GM19463 (cell line): ENCODE data around the gene GPD1.
"Not testable (repeated sequence)": the region's sequence is repeated elsewhere in the genome, so short reads cannot be mapped to it uniquely, and the experiment has no call there.

Experiments used
- ATAC-seq: cut with Tn5 transposase; IDR thresholded peaks from one replicate; pipeline ENCODE4 v1.9.1; 2021; ENCODE audit warnings: mild to moderate bottlenecking, moderate library complexity; ENCODE audit not compliant: unreplicated experiment

Gene GPD1

GRCh38 chr12:50073206-50073605 is 30.6 kb upstream of the GPD1 start:
- ATAC-seq: no peak

DNA sequence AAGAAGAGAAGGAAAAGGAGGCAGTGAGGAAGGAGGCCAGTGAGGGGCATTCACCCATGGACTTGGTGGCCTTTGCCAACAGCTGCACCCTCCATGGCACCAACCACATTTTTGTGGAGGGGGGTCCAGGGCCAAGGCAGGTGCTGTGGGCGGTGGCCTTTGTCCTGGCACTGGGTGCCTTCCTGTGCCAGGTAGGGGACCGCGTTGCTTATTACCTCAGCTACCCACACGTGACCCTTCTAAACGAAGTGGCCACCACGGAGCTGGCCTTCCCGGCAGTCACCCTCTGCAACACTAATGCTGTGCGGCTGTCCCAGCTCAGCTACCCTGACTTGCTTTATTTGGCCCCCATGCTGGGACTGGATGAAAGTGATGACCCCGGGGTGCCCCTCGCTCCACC is 30.1 kb upstream of the GPD1 start:
- ATAC-seq: no peak

DNA sequence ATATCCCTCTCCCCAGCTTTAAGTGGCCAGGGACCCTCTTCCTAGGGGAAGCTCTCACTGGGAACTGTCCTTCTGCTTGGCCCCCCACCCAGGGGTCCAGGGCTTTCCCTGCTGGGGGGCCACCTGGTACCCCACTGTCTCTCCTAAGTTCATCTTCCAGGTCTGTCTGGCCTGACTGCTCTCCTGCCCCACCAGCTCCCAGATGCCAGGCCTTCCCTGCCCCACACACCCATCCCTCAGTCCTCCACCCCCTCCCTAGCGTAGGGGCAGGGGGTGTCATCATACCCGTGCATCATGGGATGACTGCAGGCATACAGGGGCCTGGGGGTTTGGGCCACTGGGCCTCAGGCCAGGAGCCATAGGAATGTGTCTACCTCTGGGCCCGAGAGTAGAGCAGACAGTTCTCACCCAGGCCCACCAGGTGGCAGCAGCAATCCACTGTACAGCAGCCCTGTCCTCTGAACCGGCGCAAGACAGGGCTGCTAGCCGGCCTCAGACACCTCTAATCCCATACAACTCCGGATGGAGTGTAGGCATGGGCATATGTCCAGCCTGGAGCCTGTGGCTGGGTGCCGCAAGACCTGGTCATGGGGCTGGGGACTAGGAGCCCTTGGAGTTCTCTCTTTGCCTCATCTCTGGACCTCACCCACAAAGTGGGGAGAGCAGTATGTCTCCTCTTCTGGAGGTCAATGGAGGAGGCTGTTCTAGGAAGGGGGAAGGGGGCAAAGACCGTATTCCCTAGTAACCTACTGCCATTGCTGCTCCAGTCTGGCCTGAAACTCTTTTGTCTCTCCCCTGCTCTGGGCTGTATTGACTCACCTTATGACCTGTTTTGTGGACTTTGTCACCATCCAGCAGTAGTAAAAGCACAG is 28.6 kb upstream of the GPD1 start:
- ATAC-seq: peak; percentile 87

DNA sequence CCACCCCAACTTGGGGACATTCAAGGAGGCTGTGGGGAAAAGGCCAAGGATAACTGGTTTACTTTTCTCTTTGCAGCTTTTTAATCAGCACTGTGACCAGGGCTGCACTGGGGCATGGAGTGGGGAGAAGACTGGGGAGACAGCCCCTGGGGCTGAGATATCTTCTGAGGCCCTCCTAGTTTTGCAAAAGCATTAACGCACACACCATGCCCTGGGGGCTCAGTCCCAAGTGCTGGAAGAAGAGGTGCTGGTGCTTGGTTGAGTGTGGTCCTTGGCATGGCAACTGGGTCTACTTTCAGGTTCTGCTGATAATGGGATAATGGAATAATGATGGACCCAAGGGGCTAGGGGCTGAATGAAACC is 28.0 kb upstream of the GPD1 start:
- no peak for ATAC-seq

DNA sequence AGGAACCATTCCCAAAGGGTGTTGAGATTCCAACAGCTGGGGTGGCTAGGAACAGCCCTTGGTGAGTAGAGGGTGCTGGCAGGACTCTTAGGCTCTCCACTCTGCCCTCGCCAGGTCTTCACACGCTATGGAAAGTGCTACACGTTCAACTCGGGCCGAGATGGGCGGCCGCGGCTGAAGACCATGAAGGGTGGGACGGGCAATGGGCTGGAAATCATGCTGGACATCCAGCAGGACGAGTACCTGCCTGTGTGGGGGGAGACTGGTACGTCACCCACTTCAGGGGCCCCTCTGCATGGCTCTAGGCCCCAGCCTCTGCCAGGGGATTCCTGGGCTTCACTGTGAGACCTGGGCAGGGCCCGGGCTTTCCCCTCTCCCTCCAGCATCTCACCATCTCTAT is 26.7 kb upstream of the GPD1 start:
- no peak for ATAC-seq

GRCh38 chr12:50078281-50078680 is 25.5 kb upstream of the GPD1 start:
- ATAC-seq: no peak

DNA sequence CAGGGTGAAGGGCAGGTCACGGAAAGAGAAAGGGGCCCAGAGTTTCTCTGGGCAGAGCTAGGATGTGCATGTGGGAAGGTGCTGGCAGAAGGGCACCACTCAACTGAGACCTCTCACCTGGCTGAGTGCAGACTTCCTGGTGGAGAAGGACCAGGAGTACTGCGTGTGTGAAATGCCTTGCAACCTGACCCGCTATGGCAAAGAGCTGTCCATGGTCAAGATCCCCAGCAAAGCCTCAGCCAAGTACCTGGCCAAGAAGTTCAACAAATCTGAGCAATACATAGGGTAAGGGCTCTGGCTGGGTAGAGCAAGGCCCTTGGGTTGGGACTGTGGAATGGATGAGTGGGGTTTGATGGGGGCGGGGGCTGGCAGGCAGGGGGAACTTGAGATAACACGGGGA is 24.0 kb upstream of the GPD1 start:
- no peak for ATAC-seq

DNA sequence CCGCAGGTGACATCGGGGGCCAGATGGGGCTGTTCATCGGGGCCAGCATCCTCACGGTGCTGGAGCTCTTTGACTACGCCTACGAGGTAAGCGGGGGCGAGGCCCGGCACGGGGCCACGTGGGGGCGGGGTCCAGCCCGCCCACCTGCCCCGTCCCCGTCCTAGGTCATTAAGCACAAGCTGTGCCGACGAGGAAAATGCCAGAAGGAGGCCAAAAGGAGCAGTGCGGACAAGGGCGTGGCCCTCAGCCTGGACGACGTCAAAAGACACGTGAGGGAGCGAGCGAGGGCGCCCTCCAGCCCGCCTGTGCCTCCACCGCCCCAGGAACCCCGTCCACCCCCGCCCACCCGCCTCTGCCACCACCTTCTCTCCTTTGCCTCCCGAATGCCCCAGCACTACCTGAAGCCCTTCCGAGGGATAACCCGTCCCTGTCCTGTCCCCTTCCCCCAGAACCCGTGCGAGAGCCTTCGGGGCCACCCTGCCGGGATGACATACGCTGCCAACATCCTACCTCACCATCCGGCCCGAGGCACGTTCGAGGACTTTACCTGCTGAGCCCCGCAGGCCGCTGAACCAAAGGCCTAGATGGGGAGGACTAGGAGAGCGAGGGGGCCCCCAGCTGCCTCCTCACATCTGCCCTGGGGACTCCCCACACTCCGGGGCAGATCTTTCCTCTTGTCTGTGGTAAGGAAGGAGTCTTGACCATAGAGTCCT is 22.6 kb upstream of the GPD1 start:
- ATAC-seq: no peak

- no peak for ATAC-seq
These were observed 21.2 kb upstream of the GPD1 start for GRCh38 chr12:50082644-50083043.

DNA sequence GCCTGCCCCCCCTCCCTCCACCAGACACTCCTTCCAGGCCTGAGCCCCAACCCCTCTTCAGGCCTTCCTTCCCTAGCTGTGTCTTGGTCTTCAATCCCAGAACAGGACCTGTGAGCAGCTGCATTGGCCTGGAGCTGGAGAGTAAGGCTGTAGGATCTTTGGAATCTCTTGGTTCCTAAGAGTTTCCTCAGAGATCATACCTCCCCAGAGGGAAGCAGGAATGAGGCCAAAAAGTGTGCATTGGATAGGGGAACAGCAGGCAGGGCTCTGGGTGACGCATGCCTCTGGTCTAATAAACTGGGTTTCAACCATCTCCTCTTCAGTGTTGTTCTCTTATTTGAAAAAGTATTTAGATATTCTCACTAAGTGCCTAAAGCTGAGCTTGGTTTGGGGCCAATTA is 20.5 kb upstream of the GPD1 start:
- no peak for ATAC-seq

DNA sequence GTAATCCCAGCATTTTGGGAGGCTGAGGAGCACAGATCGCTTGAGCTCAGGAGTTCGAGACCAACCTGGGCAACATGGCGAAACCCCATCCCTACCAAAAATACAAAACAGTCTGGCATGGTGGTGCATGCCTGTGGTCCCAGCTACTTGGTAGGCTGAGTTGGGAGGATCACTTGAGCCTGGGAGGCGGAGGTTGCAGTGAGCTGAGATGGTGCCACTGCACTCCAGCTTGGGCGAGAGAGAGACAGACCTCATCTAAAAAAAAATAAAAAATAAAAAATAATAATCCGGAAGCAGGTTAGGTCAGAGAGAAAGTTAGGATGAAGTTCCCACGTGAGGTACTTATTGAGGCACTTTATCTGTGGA is 19.4 kb upstream of the GPD1 start:
- not testable (repeated sequence) for ATAC-seq

DNA sequence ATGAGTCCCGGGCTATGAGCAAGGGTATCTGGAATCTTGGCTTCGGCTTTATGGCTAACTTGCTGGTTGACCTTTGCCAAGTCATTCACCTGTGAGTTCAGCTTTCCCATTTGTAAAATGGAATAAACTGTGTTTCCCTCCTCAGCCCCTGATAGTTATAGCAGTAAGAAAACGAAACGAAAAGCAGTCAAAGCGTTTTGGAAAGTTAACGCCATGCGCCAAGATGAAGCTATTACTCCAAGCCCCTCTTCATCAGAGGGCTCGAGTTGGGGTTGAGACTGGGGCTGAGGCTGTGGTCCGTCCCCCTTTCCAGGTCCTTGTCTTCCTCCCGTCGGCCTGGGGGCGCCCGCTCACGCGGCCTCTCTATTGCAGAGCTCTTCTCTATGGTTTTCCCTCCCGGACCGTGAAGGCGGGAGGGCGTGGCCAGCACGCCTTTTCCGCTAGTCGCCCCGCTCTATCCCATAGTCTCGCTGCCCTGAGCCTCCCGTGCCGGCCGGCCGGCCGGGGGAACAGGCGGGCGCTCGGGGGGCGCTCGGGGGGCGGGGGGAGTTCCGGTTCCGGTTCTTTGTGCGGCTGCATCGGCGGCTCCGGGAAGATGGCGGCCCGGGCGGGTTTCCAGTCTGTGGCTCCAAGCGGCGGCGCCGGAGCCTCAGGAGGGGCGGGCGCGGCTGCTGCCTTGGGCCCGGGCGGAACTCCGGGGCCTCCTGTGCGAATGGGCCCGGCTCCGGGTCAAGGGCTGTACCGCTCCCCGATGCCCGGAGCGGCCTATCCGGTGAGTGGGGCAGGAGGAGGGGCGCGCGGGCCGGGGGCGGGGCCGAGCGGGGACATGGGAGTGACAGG is 18.8 kb upstream of the GPD1 start, which contains the start of gene SMARCD1:
SMARCD1 (plus strand) TSS at position 568 of the 840 bp plus-strand sequence; CDS start at position 596, 28 bp downstream.
- peak; percentile 90 for ATAC-seq

DNA sequence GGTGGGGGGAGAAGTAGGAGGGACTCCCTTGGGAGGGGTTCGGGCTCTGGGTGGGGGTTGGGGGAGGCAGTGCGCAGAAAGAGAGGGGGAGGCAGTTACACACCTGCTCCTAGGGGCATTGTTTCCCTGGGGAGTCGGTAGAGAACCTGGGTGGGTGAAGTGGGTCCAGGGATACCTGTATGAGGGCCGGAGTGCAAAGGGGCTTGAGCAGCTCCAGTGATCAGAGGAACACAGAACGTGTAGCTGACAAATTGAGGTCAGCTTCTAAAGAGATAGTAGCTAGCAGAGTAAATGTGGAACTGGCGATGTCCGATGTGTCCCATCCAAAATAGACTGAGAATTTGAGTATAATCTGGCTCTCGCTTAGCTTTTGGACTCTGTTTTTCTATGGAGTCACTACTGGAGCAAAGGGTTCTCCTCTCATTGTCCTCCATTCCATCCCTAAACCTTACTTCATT is 18.2 kb upstream of the GPD1 start:
- no peak for ATAC-seq

- ATAC-seq: no peak
These were observed 17.7 kb upstream of the GPD1 start for GRCh38 chr12:50086148-50086547.

- no peak for ATAC-seq
These were observed 16.7 kb upstream of the GPD1 start for GRCh38 chr12:50087151-50087550.

GRCh38 chr12:50087995-50088394 is 15.8 kb upstream of the GPD1 start:
- ATAC-seq: no peak

DNA sequence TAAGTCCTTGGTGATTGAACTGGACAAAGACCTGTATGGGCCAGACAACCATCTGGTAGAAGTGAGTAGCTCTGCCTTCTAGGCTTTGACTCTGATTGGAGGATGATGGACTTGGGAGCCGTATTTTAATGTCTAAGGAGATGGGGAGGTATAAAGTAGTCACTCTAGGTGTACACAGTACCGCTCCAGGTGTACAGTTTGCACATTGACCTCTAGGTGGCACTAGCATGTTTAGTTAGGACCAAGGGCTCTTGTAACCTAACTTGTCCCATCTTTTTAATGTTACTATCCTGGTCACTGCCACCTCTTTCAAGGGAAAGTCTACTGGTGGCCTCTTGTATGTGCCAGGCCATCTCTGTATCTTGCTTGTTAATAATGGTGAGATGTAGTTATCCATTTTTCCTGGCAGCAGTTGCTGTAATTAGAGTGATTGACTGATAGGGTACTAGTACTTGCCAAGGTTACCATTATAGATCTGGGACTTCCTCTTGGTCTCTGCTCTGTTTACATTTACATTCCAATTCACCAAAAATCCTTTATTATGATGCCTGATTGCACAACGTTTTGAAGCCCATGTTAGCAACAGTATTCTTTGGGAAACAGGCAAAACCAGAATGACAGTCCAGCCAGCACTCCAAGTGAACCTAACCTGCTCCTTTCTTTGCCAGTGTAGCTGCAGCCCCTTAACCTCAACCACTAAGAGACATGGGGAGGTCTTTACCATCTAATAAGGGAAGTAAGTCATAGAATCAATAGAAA is 15.1 kb upstream of the GPD1 start:
- ATAC-seq: no peak

GRCh38 chr12:50089730-50090129 is 14.1 kb upstream of the GPD1 start:
- no peak for ATAC-seq

DNA sequence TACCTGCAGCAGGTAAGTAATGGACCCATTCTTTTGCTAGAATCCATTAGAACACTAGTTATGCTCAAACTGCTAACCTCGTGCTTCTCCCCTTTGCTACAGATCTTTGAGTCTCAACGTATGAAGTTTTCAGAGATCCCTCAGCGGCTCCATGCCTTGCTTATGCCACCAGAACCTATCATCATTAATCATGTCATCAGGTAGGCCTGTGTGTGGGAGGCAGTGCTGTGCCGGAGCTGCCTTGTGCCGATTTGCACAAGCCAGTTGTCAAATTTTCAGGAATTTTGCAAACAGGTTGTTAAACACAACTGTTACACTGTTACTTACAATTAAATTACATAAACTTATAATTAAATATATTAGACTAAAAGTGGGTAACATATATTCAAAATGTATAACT is 13.4 kb upstream of the GPD1 start:
- ATAC-seq: no peak

DNA sequence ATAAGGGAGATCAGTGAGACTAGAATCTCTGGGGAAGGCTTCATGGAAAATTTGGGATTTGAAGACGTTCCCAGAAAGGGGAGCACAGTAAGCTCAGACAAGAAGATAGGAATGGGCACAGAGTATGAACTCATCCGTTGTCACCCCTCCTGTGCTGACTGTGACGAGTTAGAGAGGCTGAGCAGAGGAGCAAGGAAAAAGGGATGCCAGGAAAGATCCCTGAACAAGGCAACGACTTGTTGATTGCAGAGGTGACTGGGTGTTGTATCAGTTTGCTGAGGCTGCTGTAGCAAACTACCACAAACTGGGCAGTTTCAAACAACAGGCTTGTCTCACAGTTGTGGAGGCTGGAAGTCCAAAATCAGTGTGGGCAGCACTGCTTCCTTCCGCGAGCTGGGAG is 5.9 kb upstream of the GPD1 start:
- ATAC-seq: no peak
